T-helper 2 cell treated with Interferon-gamma antibody and Interleukin-4, amounts not matched to agents 5 μg/mL and 100 μg/mL, for 36 hours (primary cell): ENCODE data around the gene CIDEC.
"Not testable (repeated sequence)": the region's sequence is repeated elsewhere in the genome, so short reads cannot be mapped to it uniquely, and the experiment has no call there.

Source experiments
- DNase-seq: peaks from one replicate; pipeline ENCODE4 v3.0.0; 2021; ENCODE audit warnings: low spot score
- H3K27ac Mint-ChIP-seq: one replicate; pipeline ENCODE4 v1.8.0; 2021; ENCODE audit warnings: mild to moderate bottlenecking, mixed read lengths
- H3K27me3 Mint-ChIP-seq: one replicate; pipeline ENCODE4 v1.8.0; 2021; ENCODE audit warnings: low read depth, mixed read lengths
- H3K36me3 Mint-ChIP-seq: one replicate; pipeline ENCODE4 v1.8.0; 2021; ENCODE audit warnings: low read depth, mixed read lengths
- H3K4me1 Mint-ChIP-seq: one replicate; pipeline ENCODE4 v1.8.0; 2021; ENCODE audit warnings: low read depth, mixed read lengths
- H3K4me3 Mint-ChIP-seq: one replicate; pipeline ENCODE4 v1.8.0; 2022; ENCODE audit warnings: mild to moderate bottlenecking, moderate library complexity, mixed read lengths
- H3K9me3 Mint-ChIP-seq: one replicate; pipeline ENCODE4 v1.8.0; 2021; ENCODE audit warnings: mixed read lengths

CIDEC gene

GRCh38 chr3:9875448-9875847, 4.6 kb downstream of the CIDEC start:
- Mint-ChIP-seq H3K4me1 (no peaks in the 10 kb centered on the region), H3K27me3 (no peaks in the 10 kb centered on the region), H3K4me3 (no peak overlapping the region), H3K27ac (no peak overlapping the region), H3K9me3 (no peaks in the 10 kb centered on the region), H3K36me3 (no peaks in the 10 kb centered on the region)
- no peak for DNase-seq

DNA sequence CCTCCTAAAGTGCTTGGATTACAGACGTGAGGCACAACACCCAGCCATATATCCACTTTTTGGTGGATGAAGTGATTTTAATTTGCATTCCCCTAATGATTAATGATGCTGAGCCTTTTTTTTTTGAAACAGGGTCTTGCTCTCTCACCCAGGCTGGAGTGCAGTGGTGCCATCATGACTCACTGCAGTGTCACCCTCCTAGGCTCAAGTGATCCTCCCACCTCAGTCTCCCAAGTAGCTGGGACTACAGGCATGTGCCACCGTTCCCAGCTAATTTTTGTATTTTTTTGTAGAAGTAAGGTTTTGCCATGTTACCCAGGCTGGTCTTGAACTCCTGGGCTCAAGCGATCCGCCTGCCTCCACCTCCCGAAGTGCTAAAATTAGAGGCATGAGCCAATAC, 8.0 kb downstream of the CIDEC start:
- DNase-seq, H3K4me1 Mint-ChIP-seq, H3K27me3 Mint-ChIP-seq, H3K36me3 Mint-ChIP-seq, H3K4me3 Mint-ChIP-seq, H3K27ac Mint-ChIP-seq, H3K9me3 Mint-ChIP-seq: not testable (repeated sequence)

GRCh38 chr3:9870978-9871377, 9.1 kb downstream of the CIDEC start:
- Mint-ChIP-seq H3K4me1 (no peaks in the 10 kb centered on the region), H3K27me3 (peaks cover 2% of the 10 kb centered on the region), H3K27ac (no peak overlapping the region), H3K4me3 (no peak overlapping the region), H3K9me3 (no peaks in the 10 kb centered on the region), H3K36me3 (no peaks in the 10 kb centered on the region)
- DNase-seq = no peak

DNA sequence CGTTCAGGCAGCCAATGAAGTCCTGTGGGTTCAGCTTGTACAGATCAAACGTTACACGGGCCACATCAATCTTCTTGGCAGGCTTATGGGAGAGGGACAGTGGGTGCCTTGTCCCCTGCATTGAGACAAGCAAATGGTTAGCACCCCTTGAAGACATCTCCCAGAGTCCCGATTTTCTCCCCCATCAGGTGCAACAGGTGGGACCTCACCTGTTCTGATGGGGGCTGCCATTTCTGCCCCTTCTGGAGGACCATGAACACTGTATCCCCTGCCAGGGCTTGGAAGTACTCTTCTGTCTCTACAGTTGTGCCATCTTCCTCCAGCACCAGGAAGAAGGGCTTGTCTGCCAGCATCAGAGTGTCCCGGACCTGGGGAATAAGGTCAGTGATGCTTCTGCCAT, 10.1 kb downstream of the CIDEC start:
- H3K27me3 Mint-ChIP-seq = peaks cover 2% of the 10 kb centered on the region
- H3K36me3 Mint-ChIP-seq = no peaks in the 10 kb centered on the region
- no peaks in the 10 kb centered on the region for H3K9me3 Mint-ChIP-seq
- H3K27ac Mint-ChIP-seq = no peak overlapping the region
- no peak for DNase-seq
- H3K4me3 Mint-ChIP-seq = no peak overlapping the region
- H3K4me1 Mint-ChIP-seq = no peaks in the 10 kb centered on the region

GRCh38 chr3:9867106-9867505, 12.9 kb downstream of the CIDEC start:
- no peaks in the 10 kb centered on the region for H3K9me3 Mint-ChIP-seq

DNA sequence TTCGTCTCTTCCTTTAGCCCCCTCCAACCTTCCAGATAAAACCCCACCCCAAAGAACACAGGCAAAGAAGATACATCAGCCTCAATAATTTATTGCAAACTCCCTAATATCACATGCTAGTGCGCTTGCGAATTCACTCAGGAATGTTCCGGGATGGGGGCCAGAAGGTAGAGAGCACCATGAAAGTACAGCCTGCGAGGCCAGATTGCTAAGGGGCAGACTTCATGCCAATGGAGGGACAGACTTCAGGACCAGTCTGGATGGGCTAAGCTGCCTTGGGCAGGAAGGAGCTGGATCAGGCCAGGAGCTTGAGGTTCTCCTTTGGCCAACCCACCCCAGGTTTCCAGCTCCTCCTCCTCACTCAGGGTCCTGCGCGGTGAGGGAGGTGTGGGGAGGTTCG, 13.4 kb downstream of the CIDEC start:
- no peak overlapping the region for H3K4me3 Mint-ChIP-seq
- H3K27ac Mint-ChIP-seq = no peak overlapping the region
- no peaks in the 10 kb centered on the region for H3K36me3 Mint-ChIP-seq
- no peak for DNase-seq
- no peaks in the 10 kb centered on the region for H3K9me3 Mint-ChIP-seq
- no peaks in the 10 kb centered on the region for H3K4me1 Mint-ChIP-seq
- peaks cover 13% of the 10 kb centered on the region for H3K27me3 Mint-ChIP-seq

More at GRCh38 chr3:9867106-9867505, 12.9 kb downstream of the CIDEC start:
- no peak for DNase-seq
- Mint-ChIP-seq H3K4me3 (no peak overlapping the region), H3K27ac (no peak overlapping the region), H3K4me1 (no peaks in the 10 kb centered on the region), H3K36me3 (no peaks in the 10 kb centered on the region), H3K27me3 (peaks cover 8% of the 10 kb centered on the region)

- H3K9me3 Mint-ChIP-seq, DNase-seq, H3K4me1 Mint-ChIP-seq, H3K4me3 Mint-ChIP-seq, H3K36me3 Mint-ChIP-seq, H3K27ac Mint-ChIP-seq: not testable (repeated sequence)
- H3K27me3 Mint-ChIP-seq = peaks cover 15% of the 10 kb centered on the region
Observed at GRCh38 chr3:9865125-9865637, 14.9 kb downstream of the CIDEC start.

DNA sequence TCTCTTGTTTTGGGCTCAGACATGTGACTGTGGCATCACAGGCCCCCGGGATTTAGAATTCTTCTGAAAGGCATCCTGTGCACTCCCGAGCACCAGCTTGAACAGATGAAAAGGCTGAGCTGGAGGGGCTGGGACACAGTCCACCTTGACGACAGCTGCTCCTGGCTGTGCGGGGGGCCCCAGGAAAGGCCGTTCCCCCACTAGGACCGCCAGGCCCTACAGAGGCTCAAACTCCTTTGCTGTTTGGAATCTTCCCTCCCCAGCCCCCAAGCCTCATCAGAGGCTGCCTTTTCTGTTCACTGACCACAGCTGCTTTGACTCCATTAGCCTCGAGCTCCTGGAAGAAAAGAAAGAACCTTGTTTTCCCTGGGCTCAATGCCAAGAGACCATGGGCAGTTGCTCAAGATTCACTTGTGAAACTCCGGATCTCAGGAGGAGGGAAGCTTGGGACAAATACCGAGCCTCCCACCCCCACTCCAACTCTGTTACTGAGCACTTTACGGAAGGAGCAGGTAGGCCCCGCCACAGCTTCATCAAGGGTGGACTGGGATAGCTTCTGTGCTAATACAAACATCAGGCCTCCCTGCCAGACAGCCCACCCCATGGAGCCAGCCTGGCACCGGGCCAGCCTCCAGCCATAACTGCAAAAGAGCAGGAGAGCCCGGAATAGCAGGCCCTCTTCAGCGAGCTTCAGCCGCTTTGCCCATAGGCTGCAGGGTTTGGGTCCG, 15.7 kb downstream of the CIDEC start:
- H3K36me3 Mint-ChIP-seq = no peaks in the 10 kb centered on the region
- no peak overlapping the region for H3K27ac Mint-ChIP-seq
- H3K4me3 Mint-ChIP-seq = no peak overlapping the region
- no peaks in the 10 kb centered on the region for H3K4me1 Mint-ChIP-seq
- peaks cover 12% of the 10 kb centered on the region for H3K27me3 Mint-ChIP-seq
- no peaks in the 10 kb centered on the region for H3K9me3 Mint-ChIP-seq
- no peak for DNase-seq

GRCh38 chr3:9863058-9863772, 16.8 kb downstream of the CIDEC start:
- Mint-ChIP-seq H3K4me3 (no peak overlapping the region), H3K9me3 (no peaks in the 10 kb centered on the region), H3K27ac (no peak overlapping the region)

GRCh38 chr3:9862391-9863057, 17.5 kb downstream of the CIDEC start:
- Mint-ChIP-seq H3K27ac (no peak overlapping the region), H3K4me1 (no peaks in the 10 kb centered on the region), H3K27me3 (peaks cover 12% of the 10 kb centered on the region), H3K4me3 (no peak overlapping the region), H3K9me3 (no peaks in the 10 kb centered on the region), H3K36me3 (no peaks in the 10 kb centered on the region)
- peak; percentile 25 for DNase-seq

More at GRCh38 chr3:9863058-9863772, 16.8 kb downstream of the CIDEC start:
- H3K4me1 Mint-ChIP-seq = no peaks in the 10 kb centered on the region
- no peak for DNase-seq
- H3K27me3 Mint-ChIP-seq = peaks cover 12% of the 10 kb centered on the region
- H3K36me3 Mint-ChIP-seq = no peaks in the 10 kb centered on the region

GRCh38 chr3:9861626-9862130, 18.4 kb downstream of the CIDEC start:
- Mint-ChIP-seq H3K9me3 (no peaks in the 10 kb centered on the region), H3K27ac (no peak overlapping the region), H3K27me3 (peaks cover 12% of the 10 kb centered on the region), H3K4me3 (no peak overlapping the region), H3K4me1 (no peaks in the 10 kb centered on the region), H3K36me3 (no peaks in the 10 kb centered on the region)
- DNase-seq = no peak

GRCh38 chr3:9861201-9861600, 18.9 kb downstream of the CIDEC start:
- Mint-ChIP-seq H3K4me3 (no peak overlapping the region), H3K36me3 (no peaks in the 10 kb centered on the region), H3K27me3 (peaks cover 12% of the 10 kb centered on the region), H3K4me1 (no peaks in the 10 kb centered on the region), H3K27ac (no peak overlapping the region), H3K9me3 (no peaks in the 10 kb centered on the region)
- no peak for DNase-seq

GRCh38 chr3:9859530-9860025, 20.5 kb downstream of the CIDEC start:
- no peak overlapping the region for H3K27ac Mint-ChIP-seq
- no peaks in the 10 kb centered on the region for H3K4me1 Mint-ChIP-seq
- no peak overlapping the region for H3K4me3 Mint-ChIP-seq
- H3K9me3 Mint-ChIP-seq = no peaks in the 10 kb centered on the region
- no peak for DNase-seq
- no peaks in the 10 kb centered on the region for H3K36me3 Mint-ChIP-seq
- peaks cover 13% of the 10 kb centered on the region for H3K27me3 Mint-ChIP-seq

DNA sequence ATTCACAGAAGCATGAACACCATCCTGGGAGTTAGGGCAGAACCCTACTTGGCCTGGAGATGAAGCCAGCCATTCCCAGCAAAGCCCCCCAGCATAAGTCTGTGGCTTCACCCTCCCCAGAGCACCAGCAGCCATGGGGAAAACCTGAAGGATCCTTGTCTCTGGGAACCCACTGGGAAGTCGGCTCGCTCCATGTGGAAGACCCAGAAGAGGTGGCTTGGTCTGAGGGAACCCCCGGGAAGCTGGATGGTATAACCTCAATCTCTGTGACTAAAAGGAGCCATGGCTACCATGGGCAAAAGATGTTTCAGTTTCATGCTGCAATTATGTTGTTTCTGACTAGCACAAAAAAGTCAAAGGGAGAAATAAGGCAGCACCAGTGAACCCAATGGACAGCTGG, 24.5 kb downstream of the CIDEC start:
- Mint-ChIP-seq H3K9me3 (no peaks in the 10 kb centered on the region), H3K27ac (no peak overlapping the region), H3K36me3 (no peaks in the 10 kb centered on the region), H3K4me1 (peaks cover 7% of the 10 kb centered on the region), H3K27me3 (peaks cover 35% of the 10 kb centered on the region), H3K4me3 (no peak overlapping the region)
- no peak for DNase-seq
